ENCODE measurements around the gene MDP1.

Gene MDP1

DNA sequence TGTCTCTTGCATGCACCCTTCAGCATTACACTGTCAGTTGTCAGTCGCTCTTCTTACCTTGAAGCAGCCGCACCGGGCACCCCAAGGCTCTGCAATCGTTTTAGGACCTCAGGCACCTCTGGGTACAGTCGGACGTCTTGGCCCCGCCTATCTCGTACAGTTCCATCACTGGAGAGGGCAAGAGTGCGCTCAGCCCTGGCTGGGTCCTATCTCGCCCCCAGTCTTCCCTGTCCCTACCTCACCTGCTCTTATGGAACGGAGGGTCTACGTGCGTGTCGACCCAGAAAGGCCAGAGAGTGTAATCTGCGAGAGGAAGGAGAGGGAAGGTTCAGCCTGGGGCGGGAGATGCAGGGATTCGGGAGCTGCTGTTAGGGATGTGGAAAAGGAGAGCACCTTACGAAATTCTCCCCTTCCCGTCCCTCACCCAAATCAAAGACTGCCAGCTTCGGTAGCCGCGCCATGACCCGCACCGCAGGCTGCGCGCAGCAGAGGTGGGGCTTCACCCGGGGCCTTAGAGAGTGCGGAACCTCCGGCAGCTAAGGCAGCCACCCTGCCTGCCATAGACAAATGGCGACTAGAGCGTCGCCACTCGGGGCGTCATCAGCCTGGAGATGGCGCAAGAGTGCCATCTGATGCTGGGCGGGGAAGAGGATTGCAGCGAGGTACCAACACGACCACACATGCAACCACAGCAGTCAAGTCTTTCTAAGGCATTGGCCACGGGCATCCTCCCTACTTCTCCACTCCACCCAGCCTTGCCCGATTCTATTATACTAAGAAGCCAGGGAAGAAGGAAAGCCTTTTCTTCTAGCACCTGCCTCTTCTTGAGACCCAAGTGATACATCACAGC lies at the start of gene MDP1:
MDP1 (minus strand) TSS at position 572 of the 850 bp plus-strand sequence; CDS start at position 461, 111 bp downstream.
- Mint-ChIP-seq H3K4me3 (peak within 1 kb of the TSS; percentile 88), H3K9me3 (no peaks in the 10 kb centered on the region), H3K27ac (ENCODE audit: low read depth) (peak within 1 kb of the TSS; percentile 96), H3K36me3 (ENCODE audit: insufficient read depth) (peaks cover 40% of the 10 kb centered on the region), H3K4me1 (peaks cover 58% of the 10 kb centered on the region), H3K27me3 (no peaks in the 10 kb centered on the region)
- peak; percentile 70 for ATAC-seq (replicated peaks; ENCODE audit: extremely low read depth, poor library complexity, severe bottlenecking)
- DNase-seq (ENCODE audit: low spot score in 2 of 2) = peak; percentile 72 to 84

DNA sequence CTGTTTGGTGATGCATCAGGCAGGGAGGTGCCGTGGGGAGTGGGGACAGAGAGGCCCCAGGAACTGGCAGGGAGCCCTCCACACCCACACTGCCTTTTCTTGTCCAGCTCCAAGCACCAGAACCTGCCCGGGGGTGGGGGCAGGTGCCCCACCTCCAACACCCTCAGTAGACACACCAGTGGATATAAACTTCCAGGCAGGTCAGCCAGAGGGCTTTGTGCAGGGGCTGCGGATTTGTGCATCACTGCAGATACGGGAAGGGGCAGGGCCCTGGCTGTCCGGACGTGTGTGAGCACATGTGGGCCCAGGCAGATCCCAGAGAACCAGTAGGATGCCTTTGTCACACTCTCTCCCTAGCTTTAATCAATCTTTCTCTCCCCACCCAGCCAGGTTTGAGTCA lies 48.4 kb upstream of the MDP1 start:
- Mint-ChIP-seq H3K27me3 (no peaks in the 10 kb centered on the region), H3K4me3 (no peak overlapping the region), H3K36me3 (ENCODE audit: insufficient read depth) (peaks cover 9% of the 10 kb centered on the region), H3K9me3 (no peaks in the 10 kb centered on the region), H3K27ac (ENCODE audit: low read depth) (no peak overlapping the region), H3K4me1 (peaks cover 4% of the 10 kb centered on the region)
- ATAC-seq (replicated peaks; ENCODE audit: extremely low read depth, poor library complexity, severe bottlenecking) = no peak
- no peak for DNase-seq (ENCODE audit: low spot score in 2 of 2)

DNA sequence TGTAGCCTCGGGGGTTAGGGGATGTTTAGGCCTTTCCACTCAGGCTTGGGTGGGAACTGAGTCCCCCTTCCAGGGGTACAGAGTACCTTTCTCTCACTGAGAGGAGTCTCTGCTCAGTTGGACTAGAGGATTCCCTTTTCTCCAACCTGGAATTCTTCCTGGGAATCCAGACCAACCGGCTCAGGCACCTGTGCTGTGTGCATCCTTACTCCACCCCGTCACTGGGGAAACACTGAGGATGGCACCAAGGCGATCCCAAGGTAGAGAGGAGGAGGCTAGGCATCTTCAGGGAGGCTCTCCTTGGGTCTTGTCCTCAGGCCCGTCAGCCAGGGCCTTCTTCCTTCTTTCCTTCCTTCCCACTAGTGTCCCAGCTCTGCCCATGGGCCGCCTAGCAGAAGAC lies 48.0 kb upstream of the MDP1 start:
- DNase-seq (ENCODE audit: low spot score in 2 of 2) = no peak
- Mint-ChIP-seq H3K4me1 (peaks cover 4% of the 10 kb centered on the region), H3K36me3 (ENCODE audit: insufficient read depth) (peaks cover 9% of the 10 kb centered on the region), H3K27me3 (no peaks in the 10 kb centered on the region), H3K9me3 (no peaks in the 10 kb centered on the region), H3K4me3 (no peak overlapping the region), H3K27ac (ENCODE audit: low read depth) (no peak overlapping the region)
- ATAC-seq (replicated peaks; ENCODE audit: extremely low read depth, poor library complexity, severe bottlenecking) = no peak

DNA sequence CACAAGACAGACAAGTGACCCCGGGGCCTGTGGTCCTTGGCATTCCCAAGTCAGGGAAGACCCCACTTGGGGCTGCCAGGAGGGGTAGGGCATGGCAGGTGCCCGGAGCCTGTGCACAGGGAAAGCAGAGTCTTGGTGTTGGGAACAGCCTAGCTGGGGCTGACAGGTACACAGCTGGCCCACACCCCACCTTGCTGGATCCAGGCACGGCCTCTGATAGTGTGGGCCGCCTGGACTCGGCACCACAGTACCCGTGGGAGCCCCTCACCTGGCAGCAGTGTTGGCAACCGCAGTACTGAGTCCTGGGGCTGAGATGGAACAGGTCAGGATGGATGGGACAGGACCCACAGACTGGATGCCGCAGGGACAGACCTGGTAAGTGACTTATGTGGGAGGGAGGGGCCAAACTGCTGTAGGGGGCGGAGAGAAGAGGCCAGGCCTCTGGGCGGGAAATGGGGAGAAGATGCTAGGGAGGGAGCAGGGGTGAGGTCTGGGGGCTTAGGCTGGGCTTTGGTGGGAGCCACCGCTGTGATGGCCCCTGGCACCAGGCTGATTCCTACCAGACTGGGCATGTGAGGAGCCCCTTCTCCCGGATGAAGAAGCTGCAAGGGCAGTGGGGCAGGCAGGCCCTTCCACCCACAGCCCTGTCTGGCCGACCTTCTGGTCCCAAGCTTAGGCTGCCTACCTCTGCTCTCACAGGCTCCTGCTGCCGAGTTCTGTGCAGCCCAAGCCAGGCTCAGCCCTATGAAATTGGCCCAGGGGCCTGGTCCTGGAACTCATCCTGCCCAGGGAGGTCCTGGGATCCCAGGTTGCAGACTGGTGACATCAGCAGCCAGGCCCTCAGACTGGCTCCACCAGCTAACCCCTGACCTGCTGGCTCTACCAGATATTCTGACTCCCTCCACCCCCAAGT lies 47.2 kb upstream of the MDP1 start, which contains the start of gene TGM1:
TGM1 (minus strand) TSS at position 357 of the 913 bp plus-strand sequence. CDS start 825 bp downstream, outside the sequence.
- ATAC-seq (replicated peaks; ENCODE audit: extremely low read depth, poor library complexity, severe bottlenecking) (no peak), DNase-seq (ENCODE audit: low spot score in 2 of 2) (no peak)
- Mint-ChIP-seq H3K27ac (ENCODE audit: low read depth) (no peak within 1 kb of the TSS), H3K36me3 (ENCODE audit: insufficient read depth) (peaks cover 9% of the 10 kb centered on the region), H3K4me1 (peaks cover 4% of the 10 kb centered on the region), H3K9me3 (no peaks in the 10 kb centered on the region), H3K4me3 (no peak within 1 kb of the TSS), H3K27me3 (no peaks in the 10 kb centered on the region)

DNA sequence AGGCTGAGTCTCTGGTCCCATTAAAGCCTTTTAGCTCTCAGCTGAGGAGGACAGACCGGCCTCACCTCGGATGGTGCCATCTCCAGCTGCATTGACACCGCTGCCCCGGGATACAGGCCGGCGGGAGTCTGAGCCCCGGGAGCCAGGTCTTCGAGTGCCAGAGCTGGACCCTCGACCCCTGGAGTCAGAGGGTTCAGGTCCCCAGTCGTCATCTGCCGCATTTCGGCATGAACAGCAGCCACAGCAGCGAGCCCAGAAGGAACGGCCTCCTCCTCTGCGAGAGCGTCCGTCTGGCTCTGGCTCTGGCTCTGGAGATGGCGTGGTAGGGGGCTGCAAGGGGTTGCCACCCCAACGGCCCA lies 46.1 kb upstream of the MDP1 start:
- ATAC-seq (replicated peaks; ENCODE audit: extremely low read depth, poor library complexity, severe bottlenecking) (no peak), DNase-seq (ENCODE audit: low spot score in 2 of 2) (no peak)
- Mint-ChIP-seq H3K4me3 (no peak overlapping the region), H3K27ac (ENCODE audit: low read depth) (no peak overlapping the region), H3K36me3 (ENCODE audit: insufficient read depth) (peaks cover 5% of the 10 kb centered on the region), H3K4me1 (no peaks in the 10 kb centered on the region), H3K9me3 (no peaks in the 10 kb centered on the region), H3K27me3 (no peaks in the 10 kb centered on the region)

DNA sequence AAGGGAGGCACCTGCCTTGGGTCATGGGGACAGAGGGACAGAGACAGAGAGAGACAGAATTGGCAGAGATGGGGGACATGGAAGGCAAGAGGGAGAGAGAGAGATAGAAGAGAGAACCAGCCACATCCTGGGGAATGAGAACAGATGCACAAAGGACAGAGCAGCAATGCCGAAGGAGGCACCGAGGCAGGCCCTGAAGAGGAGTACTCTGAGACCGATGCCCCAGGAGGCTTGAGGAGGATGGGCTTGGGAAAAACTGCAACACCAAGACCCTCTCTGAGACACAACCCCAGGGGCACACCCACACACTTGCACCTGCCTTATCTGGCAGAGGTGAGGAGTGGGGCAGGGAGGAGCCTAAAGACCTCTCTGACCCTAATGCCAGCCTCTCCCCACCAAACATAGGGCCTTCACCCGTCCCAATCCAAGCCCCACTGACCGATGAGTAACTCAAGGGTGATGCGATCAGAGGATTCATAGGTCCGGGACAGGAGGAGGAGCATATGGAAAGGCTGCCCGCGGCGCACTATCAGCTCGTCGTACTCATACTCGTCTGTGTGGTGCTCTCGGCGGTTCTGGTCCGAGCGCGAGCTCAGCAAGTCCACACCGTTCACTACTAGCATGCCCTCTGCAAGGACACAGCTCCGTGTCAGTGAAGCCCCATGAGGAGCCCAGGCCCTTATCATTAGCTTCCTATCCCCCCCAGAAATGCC lies 45.5 kb upstream of the MDP1 start:
- no peaks in the 10 kb centered on the region for H3K9me3 Mint-ChIP-seq
- no peak overlapping the region for H3K27ac Mint-ChIP-seq (ENCODE audit: low read depth)
- no peak for ATAC-seq (replicated peaks; ENCODE audit: extremely low read depth, poor library complexity, severe bottlenecking)
- no peak for DNase-seq (ENCODE audit: low spot score in 2 of 2)
- no peaks in the 10 kb centered on the region for H3K4me1 Mint-ChIP-seq
- H3K27me3 Mint-ChIP-seq = no peaks in the 10 kb centered on the region
- no peak overlapping the region for H3K4me3 Mint-ChIP-seq
- peaks cover 3% of the 10 kb centered on the region for H3K36me3 Mint-ChIP-seq (ENCODE audit: insufficient read depth)

DNA sequence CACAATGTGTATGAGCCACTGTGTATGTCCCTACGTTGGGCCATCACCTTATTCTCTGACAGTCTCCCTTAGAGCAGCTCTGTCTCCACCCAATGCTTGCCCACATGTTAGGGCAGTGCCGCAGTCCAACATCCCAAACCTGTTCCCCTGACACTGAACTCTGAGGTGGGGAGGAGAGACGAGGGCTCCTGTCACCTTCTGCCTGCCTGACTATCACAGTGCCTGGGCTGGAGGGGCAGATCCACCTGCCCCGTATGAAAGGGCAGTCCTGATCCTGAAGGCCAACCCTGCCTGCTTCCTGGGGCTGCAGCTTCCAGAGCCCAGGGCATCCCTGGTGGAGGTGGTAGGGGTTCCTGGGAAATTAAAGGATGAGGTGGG lies 44.9 kb upstream of the MDP1 start:
- DNase-seq (ENCODE audit: low spot score in 2 of 2) = no peak
- peaks cover 1% of the 10 kb centered on the region for H3K36me3 Mint-ChIP-seq (ENCODE audit: insufficient read depth)

DNA sequence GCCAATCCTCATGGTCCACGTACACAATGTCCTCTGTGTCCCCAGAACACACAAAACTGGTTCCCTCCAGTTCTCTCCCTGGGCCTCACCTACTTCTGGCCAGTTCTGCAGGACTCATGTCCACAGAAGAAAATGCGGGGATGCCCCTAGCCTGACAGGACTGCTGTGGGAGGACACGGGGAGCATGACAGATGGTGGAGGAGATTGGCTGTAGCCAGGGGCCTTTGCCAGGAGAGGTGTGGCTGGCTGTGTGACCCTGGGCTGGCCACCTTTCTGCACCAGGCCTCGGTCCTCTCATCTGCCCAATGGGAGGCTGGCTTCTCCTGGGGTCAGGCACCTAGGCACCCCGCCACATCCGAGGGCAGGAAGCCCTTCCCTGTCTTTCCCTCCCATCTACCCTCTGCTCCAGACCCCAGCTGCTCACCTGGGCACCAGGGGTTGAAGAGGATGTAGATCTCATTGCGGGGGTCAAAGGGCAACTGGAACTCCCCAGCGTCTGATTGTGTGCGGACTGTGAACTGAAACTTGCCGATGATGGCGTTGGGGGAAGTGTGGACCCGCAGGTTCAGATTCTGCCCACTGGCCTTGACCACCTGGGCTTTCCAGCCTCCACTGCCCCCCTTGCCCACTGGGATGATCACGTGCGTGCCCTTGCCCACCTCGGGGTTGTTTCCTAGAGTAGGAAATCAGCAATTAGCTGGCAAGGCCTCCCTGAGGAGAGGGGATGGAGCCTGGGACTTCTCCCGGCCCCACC lies 44.3 kb upstream of the MDP1 start:
- Mint-ChIP-seq H3K4me1 (no peaks in the 10 kb centered on the region), H3K27ac (ENCODE audit: low read depth) (no peak overlapping the region), H3K36me3 (ENCODE audit: insufficient read depth) (peaks cover 1% of the 10 kb centered on the region), H3K4me3 (no peak overlapping the region), H3K27me3 (no peaks in the 10 kb centered on the region), H3K9me3 (no peaks in the 10 kb centered on the region)
- DNase-seq (ENCODE audit: low spot score in 2 of 2) = no peak
- ATAC-seq (replicated peaks; ENCODE audit: extremely low read depth, poor library complexity, severe bottlenecking) = no peak

More for the DNA sequence above, 44.9 kb upstream of the MDP1 start:
- Mint-ChIP-seq H3K4me3 (no peak overlapping the region), H3K27ac (ENCODE audit: low read depth) (no peak overlapping the region), H3K27me3 (no peaks in the 10 kb centered on the region), H3K4me1 (no peaks in the 10 kb centered on the region), H3K9me3 (no peaks in the 10 kb centered on the region)
- ATAC-seq (replicated peaks; ENCODE audit: extremely low read depth, poor library complexity, severe bottlenecking) = no peak

DNA sequence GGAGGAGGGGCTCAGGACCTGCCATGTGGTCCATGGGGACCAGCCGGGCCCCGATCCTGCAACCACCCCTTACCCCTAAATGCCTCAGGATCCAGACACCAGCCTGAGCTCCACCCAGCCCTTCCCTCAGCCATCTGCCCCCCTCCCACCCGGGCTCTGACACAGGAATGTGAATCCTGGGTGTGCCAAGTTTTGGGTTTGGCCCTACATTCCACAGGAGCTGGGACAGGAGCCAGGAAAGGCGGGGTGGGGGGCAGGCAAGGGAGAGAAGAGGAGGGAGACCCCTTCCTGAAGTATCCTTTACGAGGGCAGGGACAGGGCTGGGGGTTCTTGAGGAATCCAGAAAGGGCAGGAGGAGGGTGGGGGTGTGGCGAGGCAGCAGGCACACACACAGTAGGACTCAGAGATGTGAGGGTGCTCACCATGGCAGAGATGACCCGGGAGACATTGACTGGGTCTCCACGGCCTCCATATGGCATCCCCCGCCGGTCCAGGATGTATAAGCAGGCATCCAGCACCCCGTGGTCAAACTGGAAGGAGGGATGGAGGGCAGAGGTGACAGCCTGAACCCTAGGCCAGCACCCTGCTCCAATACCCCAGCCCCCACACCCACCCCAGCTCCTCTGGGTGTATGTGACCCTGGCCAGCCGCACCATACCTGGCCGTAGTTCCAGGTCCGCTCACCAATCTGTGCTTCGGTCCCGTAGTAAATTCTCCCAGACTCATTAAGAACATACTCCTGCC lies 43.6 kb upstream of the MDP1 start:
- Mint-ChIP-seq H3K4me3 (no peak overlapping the region), H3K27me3 (no peaks in the 10 kb centered on the region), H3K36me3 (ENCODE audit: insufficient read depth) (peaks cover 3% of the 10 kb centered on the region), H3K4me1 (no peaks in the 10 kb centered on the region), H3K9me3 (no peaks in the 10 kb centered on the region), H3K27ac (ENCODE audit: low read depth) (no peak overlapping the region)
- DNase-seq (ENCODE audit: low spot score in 2 of 2) (no peak), ATAC-seq (replicated peaks; ENCODE audit: extremely low read depth, poor library complexity, severe bottlenecking) (no peak)

DNA sequence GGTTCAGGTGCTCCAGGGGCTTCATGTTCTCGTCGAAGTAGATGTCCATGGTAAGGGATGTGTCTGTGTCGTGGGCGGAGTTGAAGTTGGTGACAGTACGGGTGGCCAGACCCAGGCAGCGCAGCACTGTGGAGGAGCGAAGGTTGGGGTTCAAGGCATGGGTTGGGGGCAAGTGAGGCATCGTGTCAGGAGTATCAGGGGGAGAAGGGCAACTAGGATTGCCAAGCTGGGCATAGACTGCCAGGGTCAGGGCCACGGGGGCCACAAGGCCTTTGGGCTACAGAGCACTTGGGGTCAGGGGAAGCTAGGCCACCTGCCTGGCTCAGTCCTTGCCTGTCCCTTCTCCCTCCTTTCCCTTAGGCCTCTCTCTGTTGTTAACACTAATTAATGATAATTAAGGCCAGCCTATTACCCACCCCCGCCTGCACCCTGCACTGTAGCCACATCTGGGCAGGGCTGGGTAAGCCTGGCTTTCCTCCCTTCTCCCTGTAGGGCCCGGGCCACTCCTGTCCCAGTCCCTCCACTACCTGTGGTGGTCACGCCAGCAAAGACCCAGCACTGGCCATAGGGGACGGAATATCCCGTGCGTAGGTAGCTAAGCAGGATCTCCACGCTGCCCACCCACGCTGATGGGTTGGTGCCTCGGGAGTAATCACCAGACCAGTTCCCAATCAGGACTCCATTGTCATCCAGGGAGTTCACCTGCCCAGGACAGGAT lies 42.8 kb upstream of the MDP1 start:
- Mint-ChIP-seq H3K4me1 (no peaks in the 10 kb centered on the region), H3K4me3 (no peak overlapping the region), H3K9me3 (no peaks in the 10 kb centered on the region), H3K27ac (ENCODE audit: low read depth) (no peak overlapping the region), H3K27me3 (no peaks in the 10 kb centered on the region), H3K36me3 (ENCODE audit: insufficient read depth) (peaks cover 3% of the 10 kb centered on the region)
- no peak for DNase-seq (ENCODE audit: low spot score in 2 of 2)
- ATAC-seq (replicated peaks; ENCODE audit: extremely low read depth, poor library complexity, severe bottlenecking) = no peak

DNA sequence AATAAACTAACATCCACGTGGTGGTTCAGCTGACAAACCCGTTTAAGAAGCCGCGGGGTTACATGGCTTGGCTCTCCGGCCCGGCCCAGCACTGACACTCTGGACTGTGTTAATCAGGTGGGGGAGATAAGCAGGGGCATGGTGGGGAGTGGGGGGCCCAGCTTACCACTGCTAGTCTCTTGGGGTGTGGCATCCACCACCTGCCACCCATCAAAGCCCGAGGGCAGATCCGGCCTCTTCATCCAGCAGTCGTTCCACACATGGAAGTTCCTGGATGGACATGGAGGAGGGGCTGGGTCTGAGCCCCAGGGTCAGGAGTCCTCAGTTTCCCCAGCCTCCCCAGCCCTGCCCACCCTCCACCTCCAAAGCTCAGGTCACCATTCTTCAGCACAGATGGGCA lies 42.3 kb upstream of the MDP1 start:
- DNase-seq (ENCODE audit: low spot score in 2 of 2) (no peak), ATAC-seq (replicated peaks; ENCODE audit: extremely low read depth, poor library complexity, severe bottlenecking) (no peak)
- no peak overlapping the region for H3K4me3 Mint-ChIP-seq
- H3K27me3 Mint-ChIP-seq = no peaks in the 10 kb centered on the region
- peaks cover 3% of the 10 kb centered on the region for H3K36me3 Mint-ChIP-seq (ENCODE audit: insufficient read depth)
- no peaks in the 10 kb centered on the region for H3K9me3 Mint-ChIP-seq
- no peaks in the 10 kb centered on the region for H3K4me1 Mint-ChIP-seq
- no peak overlapping the region for H3K27ac Mint-ChIP-seq (ENCODE audit: low read depth)

Data from central memory CD8-positive, alpha-beta T cell (primary cell).